Activated naive CD4-positive, alpha-beta T cell treated with anti-CD3 and anti-CD28 coated beads, Interleukin-2, amount 50 U/mL, for 16 hours (primary cell): ENCODE measurements around the gene KIF17.

Source experiments
- DNase-seq: peaks from one replicate; pipeline ENCODE4 v3.0.0-alpha.2; 2020

The KIF17 gene

GRCh38 chr1:20717452-20718342 is at the start of gene KIF17:
KIF17 (minus strand) TSS chr1:20718007; CDS start chr1:20717706, 301 bp downstream.
- DNase-seq, result peak; percentile 74

- no peak for DNase-seq
Observed at GRCh38 chr1:20767271-20767670, 49.5 kb upstream of the KIF17 start.

- DNase-seq, result no peak
Observed at GRCh38 chr1:20763417-20763816, 45.6 kb upstream of the KIF17 start.

- no peak for DNase-seq
Observed at GRCh38 chr1:20760322-20760721, 42.5 kb upstream of the KIF17 start.

- DNase-seq, result no peak
Observed at GRCh38 chr1:20753589-20753988, 35.8 kb upstream of the KIF17 start.

- DNase-seq, result no peak
Observed at GRCh38 chr1:20751462-20751990, 33.7 kb upstream of the KIF17 start.

- no peak for DNase-seq
Observed at GRCh38 chr1:20742671-20743070, 24.9 kb upstream of the KIF17 start.

GRCh38 chr1:20740781-20741180 is 23.0 kb upstream of the KIF17 start:
- no peak for DNase-seq

- no peak for DNase-seq
Observed at GRCh38 chr1:20739225-20739624, 21.4 kb upstream of the KIF17 start.

- no peak for DNase-seq
Observed at GRCh38 chr1:20735581-20736111, 17.8 kb upstream of the KIF17 start.

GRCh38 chr1:20733360-20733975 is 15.7 kb upstream of the KIF17 start:
- no peak for DNase-seq

- peak; percentile 77 for DNase-seq
Observed at GRCh38 chr1:20732588-20733359, 15.0 kb upstream of the KIF17 start, which contains the start of gene SH2D5. SH2D5 (minus strand) TSS chr1:20732703; CDS start chr1:20728044, 4,659 bp downstream.

GRCh38 chr1:20732071-20732587 is 14.3 kb upstream of the KIF17 start:
- peak; percentile 75 for DNase-seq

GRCh38 chr1:20731057-20731991 is 13.5 kb upstream of the KIF17 start:
- DNase-seq, result no peak

GRCh38 chr1:20730690-20731056 is 12.9 kb upstream of the KIF17 start:
- DNase-seq, result no peak

GRCh38 chr1:20729990-20730689 is 12.3 kb upstream of the KIF17 start:
- DNase-seq, result no peak

- DNase-seq, result no peak
Observed at GRCh38 chr1:20729155-20729931, 11.5 kb upstream of the KIF17 start.

GRCh38 chr1:20728371-20729154 is 10.8 kb upstream of the KIF17 start:
- DNase-seq, result no peak

GRCh38 chr1:20727746-20728316 is 10.0 kb upstream of the KIF17 start:
- no peak for DNase-seq
